Activated gamma-delta T cell treated with anti-CD3 and anti-CD28 coated beads, Interleukin-2, amount 50 U/mL, for 16 hours (primary cell): ENCODE measurements around the gene CARHSP1.
"Not testable (repeated sequence)": the region's sequence is repeated elsewhere in the genome, so short reads cannot be mapped to it uniquely, and the experiment has no call there.

ENCODE experiments used
- DNase-seq: peaks from one replicate; pipeline ENCODE4 v3.0.0-alpha.2; 2020; ENCODE audit warnings: low read depth

Gene CARHSP1

GRCh38 chr16:8854298-8854948, 14.4 kb downstream of the CARHSP1 start:
- DNase-seq: no peak

DNA sequence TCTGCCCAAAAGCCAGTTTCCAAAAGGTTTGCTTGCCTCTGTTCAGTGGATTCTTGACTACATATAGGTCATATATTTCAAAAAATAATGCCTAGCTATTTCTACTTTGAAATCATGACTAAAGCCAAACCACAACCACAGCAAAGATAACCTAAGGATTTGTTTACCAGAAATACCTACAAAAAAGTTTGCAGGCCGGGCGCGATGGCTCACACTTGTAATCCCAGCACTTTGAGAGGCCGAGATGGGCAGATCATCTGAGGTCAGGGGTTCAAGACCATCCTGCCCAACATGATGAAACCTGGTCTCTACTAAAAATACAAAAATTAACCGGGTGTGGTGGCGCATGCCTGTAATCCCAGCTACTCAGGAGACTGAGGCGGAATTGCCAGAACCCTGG, 15.2 kb downstream of the CARHSP1 start:
- DNase-seq: no peak

- DNase-seq: no peak
Observed at GRCh38 chr16:8853150-8853549, 15.7 kb downstream of the CARHSP1 start.

GRCh38 chr16:8852534-8852933, 16.3 kb downstream of the CARHSP1 start:
- no peak for DNase-seq

DNA sequence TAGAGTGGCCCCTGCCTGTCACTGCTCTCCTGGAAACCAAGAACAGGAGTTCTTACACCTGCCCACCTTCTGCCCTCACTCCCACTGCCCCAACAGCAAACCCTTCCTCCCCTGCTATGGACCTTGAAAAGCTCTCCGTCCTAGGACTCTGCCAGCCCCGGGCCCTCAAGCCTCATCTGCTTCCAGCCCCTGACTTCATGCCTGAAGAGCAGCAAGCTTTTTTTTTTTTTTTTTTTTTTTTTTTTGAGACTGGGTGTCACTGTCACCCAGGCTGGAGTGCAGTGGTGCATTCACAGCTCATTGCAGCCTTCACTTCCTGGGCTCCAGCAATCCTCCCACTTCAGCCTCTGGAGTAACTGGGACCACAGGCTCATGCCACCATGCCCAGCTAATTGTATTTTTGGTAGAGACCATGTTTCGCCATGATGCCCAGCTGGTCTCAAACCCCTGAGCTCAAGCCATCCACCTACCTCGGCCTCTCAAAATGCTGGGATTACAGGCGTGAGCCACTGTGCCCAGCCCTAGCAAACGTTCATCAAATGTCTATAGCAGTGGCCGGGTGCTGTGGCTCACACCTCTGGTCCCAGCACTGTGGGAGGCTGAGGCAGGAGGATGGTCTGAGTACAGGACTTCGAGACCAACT, 16.9 kb downstream of the CARHSP1 start:
- DNase-seq: no peak

- DNase-seq: no peak
Observed at GRCh38 chr16:8850279-8850885, 18.4 kb downstream of the CARHSP1 start.

DNA sequence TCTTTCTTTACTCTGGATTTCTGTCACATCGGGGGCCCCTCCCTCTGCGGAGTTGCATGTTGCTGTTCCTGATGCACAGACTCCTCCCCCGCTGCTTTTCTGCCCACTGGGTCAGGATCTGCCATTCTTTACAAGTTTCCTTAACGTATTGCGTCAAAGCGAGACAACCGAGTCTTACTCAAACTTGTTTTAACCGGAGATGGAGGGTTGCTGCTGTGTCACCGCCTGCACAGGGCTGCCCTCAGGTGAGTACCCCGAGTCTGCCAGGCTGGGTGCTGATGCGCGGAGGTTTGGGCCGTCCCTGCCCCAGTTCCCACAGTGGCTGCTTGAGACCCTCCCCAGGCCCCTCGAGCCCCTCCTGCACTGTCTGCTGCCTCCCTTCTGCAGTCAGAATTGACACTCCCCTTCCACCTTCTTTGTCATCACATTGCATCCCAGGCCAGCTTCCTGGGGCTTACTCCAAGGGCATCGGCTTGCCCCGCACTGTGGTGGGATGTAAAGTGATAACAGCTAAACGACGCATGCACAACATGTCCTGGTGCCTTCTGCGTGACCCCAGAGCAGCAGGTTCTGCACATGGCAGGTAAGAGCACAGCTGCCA, 19.3 kb downstream of the CARHSP1 start:
- no peak for DNase-seq

DNA sequence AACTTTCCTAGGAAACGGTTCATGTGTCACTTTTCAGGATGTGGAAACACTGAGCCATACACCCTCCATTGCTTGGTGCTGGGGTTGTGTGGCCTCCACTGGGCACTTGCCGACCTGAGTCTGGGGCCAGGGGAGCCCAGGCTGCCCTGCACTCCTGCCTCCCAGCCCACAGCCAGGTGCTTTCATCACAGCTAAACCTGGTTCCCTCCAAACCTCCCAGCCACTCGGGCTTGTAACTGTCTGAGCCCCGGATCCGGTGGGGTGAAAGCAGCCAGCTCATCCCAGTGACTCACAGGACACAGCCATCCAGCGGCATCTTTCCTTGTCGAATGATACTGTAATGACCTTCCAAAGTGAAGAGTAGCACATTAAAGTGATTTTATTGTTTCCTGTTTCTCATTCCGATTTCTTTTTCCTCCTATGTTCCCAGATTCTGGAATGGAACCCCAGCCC, 19.8 kb downstream of the CARHSP1 start:
- no peak for DNase-seq

- no peak for DNase-seq
Observed at GRCh38 chr16:8848231-8848938, 20.4 kb downstream of the CARHSP1 start.

DNA sequence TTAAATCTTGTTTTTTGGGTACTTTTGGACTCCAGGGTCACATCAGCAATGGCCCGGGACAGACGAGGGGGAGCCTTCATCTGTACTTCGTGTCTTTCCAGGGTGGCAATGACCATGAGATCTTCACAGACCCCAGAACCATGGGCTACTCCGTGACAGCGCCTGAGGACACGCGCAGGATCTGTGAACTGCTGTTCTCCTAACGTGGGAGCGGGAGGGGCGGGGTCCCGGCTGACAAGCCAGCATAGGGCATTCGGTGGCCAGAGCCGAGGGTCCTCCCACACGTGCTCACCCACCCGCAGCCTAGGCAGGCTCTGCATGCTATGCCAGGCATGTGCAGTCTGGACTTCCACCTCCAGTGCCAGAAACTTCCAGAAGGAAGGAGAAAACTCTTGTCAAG, 21.2 kb downstream of the CARHSP1 start:
- no peak for DNase-seq

GRCh38 chr16:8847145-8847544, 21.7 kb downstream of the CARHSP1 start:
- no peak for DNase-seq

GRCh38 chr16:8846401-8846932, 22.3 kb downstream of the CARHSP1 start:
- no peak for DNase-seq

DNA sequence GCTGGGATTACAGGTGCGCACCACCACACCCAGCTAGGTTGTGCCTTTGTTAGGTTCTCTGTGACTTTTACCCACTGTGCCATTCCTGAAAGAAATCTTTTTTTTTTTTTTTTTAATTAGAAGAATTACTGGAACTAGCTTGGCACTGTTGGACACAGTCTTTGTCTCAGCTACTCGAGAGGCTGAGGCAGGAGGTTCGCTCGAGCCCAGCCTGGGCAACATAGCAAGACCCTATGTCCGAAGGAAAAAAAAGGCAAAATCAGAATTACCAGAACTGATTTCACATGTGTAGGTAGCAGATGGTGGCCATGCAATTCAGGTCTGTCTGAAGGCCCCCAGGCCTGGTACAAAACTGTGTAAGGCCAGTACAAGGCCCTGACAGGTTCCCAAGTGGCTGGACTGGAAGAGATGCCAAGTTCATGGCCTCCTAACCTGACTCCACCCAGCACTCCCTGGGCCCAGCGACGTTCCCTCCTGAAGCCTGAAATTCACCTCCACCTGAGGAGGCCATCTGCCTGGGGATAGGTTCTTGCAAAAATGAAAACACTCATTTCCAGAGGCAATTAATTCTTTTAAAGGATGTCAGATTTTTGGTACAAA, 23.0 kb downstream of the CARHSP1 start:
- DNase-seq: no peak

DNA sequence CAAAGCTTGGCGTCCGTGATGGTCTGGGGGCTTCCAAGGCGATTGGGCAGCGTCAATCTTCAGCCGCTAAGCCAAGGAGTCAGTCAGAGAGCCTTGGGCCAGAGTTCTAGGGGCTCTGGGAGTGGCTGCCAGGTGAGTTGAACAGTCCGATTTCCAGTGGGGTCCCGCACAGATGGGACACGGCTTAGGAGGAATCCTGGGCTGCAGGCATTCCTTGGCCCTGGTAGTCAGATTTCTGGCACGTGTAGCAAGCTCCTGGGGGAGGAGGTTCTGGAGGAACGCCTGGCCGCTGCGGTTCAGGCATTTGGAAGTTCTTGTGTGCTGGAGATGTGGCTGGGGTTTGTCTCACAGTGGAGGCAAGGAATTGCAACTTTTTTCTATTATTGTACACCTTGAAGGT, 25.5 kb downstream of the CARHSP1 start:
- DNase-seq: not testable (repeated sequence)

GRCh38 chr16:8842016-8842415, 26.8 kb downstream of the CARHSP1 start:
- not testable (repeated sequence) for DNase-seq

GRCh38 chr16:8837594-8837993, 31.2 kb downstream of the CARHSP1 start:
- not testable (repeated sequence) for DNase-seq

- not testable (repeated sequence) for DNase-seq
Observed at GRCh38 chr16:8836797-8837196, 32.0 kb downstream of the CARHSP1 start.

DNA sequence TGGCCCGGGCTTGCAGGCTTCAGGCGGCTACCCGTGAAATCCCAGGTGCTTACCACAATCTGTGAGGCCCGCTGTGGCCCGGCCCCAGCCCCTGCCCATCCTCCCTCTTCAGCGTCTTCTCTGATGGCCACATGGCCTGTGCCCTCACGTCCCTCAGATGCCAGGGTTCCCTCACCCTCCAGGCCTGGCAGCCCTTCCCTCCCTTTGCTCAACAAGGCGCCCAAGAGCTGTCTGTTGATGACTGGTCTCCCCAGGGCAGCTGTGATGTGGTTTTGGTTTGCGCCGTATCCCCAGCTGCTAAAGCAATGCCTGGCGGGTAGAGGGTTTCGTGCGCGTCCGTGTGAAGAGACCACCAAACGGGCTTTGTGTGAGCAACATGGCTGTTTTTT, 36.1 kb downstream of the CARHSP1 start:
- DNase-seq: no peak

- no peak for DNase-seq
Observed at GRCh38 chr16:8831871-8832716, 36.7 kb downstream of the CARHSP1 start.

GRCh38 chr16:8831450-8831849, 37.4 kb downstream of the CARHSP1 start:
- DNase-seq: no peak
